Measurements from ENCODE around the gene PHF12.

GRCh38 chr17:28917465-28917864, 33.9 kb downstream of the PHF12 start:
- TF ChIP-seq, protein P1, sequence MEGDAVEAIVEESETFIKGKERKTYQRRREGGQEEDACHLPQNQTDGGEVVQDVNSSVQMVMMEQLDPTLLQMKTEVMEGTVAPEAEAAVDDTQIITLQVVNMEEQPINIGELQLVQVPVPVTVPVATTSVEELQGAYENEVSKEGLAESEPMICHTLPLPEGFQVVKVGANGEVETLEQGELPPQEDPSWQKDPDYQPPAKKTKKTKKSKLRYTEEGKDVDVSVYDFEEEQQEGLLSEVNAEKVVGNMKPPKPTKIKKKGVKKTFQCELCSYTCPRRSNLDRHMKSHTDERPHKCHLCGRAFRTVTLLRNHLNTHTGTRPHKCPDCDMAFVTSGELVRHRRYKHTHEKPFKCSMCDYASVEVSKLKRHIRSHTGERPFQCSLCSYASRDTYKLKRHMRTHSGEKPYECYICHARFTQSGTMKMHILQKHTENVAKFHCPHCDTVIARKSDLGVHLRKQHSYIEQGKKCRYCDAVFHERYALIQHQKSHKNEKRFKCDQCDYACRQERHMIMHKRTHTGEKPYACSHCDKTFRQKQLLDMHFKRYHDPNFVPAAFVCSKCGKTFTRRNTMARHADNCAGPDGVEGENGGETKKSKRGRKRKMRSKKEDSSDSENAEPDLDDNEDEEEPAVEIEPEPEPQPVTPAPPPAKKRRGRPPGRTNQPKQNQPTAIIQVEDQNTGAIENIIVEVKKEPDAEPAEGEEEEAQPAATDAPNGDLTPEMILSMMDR (CRISPR knock-in tag; IDR thresholded peaks at IDR 0.05) = no peak
- TF ChIP-seq HNF4A (CRISPR knock-in tag; IDR thresholded peaks at IDR 0.05) (no peak), ZNF543 (CRISPR knock-in tag; IDR thresholded peaks at IDR 0.05) (no peak), ZNF280B (CRISPR knock-in tag; IDR thresholded peaks at IDR 0.05; ENCODE audit: borderline replicate concordance) (no peak), HCFC1 (IDR thresholded peaks at IDR 0.05; ENCODE audit: low read depth, low read length) (no peak), HMG20B (CRISPR knock-in tag; conservative IDR thresholded peaks at IDR 0.05) (no peak), TAF1 (CRISPR knock-in tag; IDR thresholded peaks at IDR 0.05) (no peak)
- TF ChIP-seq, protein P2, sequence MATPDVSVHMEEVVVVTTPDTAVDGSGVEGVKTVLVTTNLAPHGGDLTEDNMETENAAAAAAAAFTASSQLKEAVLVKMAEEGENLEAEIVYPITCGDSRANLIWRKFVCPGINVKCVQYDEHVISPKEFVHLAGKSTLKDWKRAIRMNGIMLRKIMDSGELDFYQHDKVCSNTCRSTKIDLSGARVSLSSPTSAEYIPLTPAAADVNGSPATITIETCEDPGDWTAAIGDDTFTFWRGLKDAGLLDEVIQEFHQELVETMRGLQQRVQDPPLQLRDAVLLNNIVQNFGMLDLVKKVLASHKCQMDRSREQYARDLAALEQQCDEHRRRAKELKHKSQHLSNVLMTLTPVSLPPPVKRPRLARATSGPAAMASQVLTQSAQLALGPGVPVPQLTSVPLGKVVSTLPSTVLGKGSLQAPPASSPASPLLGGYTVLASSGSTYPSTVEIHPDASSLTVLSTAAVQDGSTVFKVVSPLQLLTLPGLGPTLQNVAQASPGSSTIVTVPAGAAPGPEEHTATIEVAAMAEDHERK (CRISPR knock-in tag; IDR thresholded peaks at IDR 0.05; ENCODE audit: low read depth) = no peak
